Activated CD8-positive, alpha-beta memory T cell treated with anti-CD3 and anti-CD28 coated beads for 24 hours (primary cell): ENCODE results near the gene ZSCAN23.
"Not testable (repeated sequence)": the region's sequence is repeated elsewhere in the genome, so short reads cannot be mapped to it uniquely, and the experiment has no call there.

Experiments used
- DNase-seq: peaks from one replicate; pipeline ENCODE4 v3.0.0-alpha.2; 2020

ZSCAN23 gene

DNA sequence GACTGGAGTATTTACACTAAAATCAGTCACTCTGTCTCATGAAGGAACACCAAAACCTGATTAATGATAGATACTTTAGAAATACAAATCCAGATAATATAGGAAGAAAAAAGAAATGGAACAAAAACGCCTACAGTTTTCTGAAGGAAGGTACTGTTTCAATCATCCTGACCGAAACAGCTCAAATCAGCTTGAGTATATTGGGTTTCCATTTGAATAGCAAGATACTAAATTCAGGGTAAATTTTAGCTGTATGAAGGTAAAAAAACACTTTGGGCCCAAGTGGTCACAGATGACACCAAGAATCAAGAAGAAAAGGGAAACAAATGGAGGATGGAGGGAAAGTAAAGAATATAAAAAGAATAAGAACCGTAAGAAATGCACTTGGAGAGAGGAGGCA, 6.9 kb downstream of the ZSCAN23 start:
- DNase-seq = no peak

- no peak for DNase-seq
These were observed 10.2 kb downstream of the ZSCAN23 start for GRCh38 chr6:28433119-28433518.

DNA sequence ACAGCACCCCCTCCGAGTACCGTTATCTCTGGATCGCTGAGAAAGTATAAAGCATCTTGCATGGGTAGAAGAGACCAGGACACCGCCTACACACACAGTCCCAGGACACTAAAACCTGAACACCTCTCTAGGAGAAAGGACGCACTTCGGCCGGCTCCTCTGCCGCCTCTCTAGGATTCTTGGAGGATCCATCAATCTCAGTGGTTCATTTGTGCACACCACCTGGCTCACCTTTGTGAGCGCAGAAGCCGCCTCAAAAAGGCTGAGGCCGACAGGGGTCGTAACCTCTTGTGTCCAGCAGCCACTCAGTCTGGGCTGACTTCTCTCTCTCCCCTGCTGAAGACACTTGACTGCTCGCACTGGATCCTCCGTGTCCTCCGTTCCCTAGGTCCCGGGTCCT, 13.5 kb downstream of the ZSCAN23 start:
- no peak for DNase-seq

- DNase-seq = no peak
These were observed 17.2 kb downstream of the ZSCAN23 start for GRCh38 chr6:28425944-28426541.

DNA sequence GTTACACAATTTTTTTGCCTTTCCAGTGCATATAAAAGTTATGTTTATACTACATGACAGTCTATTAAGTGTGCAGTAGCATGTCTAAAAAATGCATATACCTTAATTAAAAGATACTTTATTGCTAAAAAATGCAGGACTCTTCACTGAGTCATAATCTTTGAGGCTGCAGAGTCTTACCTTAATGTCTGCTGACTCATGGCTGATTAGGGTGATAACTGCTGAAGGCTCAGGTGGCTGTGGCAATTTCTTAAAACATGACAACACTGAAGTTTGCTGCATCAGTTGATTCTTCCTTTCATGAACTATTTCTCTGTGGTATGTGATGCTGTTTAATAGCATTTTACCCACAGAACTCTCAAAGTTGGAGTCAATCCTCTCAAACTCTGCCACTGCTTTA, 19.1 kb downstream of the ZSCAN23 start:
- no peak for DNase-seq

DNA sequence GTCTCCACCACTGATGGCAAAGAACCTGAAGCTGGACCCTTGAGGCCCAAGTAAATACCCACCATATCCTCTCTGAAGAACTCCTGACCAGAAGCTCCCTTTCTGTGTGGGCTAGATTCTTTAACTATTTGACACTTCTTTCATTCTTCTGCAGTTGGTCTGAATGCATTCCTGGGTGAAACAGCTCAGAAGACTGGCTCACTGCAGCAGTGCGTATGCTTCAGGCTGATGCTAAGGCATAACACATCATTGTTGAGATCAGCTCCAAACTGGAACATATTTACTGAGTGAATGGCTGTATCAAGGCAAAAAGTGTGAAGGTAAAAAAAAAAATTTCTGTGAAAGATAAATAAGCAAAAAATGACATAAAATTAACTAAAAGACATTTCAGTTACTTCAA, 19.7 kb downstream of the ZSCAN23 start:
- no peak for DNase-seq

- DNase-seq = no peak
These were observed 29.6 kb downstream of the ZSCAN23 start for GRCh38 chr6:28413681-28414080.

GRCh38 chr6:28410767-28411166, 32.5 kb downstream of the ZSCAN23 start:
- no peak for DNase-seq

DNA sequence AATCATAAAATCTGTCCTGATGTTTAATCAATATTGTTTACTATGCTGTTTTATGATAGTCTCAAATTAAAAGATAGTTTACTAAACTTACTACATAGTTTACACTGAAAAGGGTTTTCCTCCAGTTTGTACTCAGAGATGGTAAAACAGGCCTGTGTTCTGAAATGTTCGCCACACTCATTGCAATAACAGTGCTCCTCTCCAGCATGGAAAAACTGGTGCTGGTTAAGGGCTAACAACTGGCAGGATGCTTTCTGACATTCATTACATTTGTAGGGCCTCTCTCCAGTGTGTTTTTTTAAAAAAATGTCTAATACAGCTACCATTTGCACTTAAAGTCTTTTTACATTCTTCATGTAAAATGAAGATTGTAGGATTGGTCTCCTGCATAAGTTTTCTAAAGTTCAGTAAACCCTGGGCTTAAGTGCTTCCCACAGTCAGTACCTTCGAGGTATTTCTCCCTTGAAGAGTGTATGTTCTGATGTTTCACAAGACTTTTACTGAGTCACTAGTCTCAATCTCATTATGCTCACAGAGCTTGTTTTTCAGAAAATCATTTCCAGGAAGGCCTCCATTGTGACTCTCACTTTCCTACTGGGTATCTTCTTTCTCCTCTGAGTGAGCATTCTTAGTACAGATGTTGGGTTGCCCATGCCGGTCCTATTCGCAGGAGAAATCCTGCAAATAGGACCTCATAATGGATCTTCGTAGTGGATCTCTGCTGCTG, 35.1 kb downstream of the ZSCAN23 start:
- no peak for DNase-seq

DNA sequence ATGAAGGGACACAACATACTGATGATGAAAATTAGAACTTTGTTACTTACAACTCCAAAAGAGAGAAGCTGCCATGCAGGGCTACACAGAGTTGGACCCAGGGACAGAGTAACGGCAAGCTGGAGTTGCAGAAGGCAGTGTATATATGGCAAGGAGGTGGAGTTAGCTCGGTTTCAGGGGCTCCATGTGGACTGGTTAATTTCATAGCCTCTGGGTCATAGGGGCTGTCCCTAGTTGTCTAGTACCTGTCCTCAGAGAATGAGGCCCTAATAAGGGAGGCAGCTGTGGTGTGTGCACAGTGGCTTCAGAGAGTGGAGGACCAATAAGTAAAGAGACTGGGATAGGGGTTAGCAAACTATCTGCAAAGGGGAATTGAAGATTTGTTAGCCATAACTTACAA, 35.9 kb downstream of the ZSCAN23 start:
- DNase-seq = no peak

DNA sequence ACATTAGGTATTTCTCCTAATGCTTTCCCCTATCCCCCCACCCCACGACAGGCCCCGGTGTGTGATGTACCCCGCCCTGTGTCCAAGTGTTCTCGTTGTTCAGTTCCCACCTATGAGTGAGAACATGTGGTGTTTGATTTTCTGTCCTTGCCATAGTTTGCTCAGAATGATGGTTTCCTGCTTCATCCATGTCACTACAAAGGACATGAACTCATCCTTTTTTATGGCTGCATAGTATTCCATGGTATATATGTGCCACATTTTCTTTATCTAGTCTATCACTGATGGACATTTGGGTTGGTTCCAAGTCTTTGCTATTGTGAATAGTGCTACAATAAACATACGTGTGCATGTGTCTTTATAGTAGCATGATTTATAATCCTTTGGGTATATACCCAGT, 39.4 kb downstream of the ZSCAN23 start:
- not testable (repeated sequence) for DNase-seq

GRCh38 chr6:28402197-28402596, 41.1 kb downstream of the ZSCAN23 start:
- no peak for DNase-seq

DNA sequence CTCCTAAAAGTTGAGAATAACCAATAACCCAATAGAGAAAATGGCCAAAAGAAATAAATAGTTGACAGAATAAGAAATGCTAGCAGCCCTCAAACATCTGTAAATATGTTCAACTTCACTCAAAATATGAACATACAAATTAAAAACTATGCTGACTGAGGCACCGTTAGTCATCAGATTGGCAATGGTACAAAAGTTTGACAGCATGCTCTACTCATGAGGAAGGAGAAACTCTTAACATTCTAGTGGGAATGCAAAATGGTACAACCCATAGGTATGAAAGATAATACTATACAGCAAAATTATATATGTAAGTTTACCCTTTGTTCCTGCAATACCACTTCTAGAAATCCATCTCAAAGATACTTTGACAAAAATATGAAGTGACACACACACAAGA, 42.1 kb downstream of the ZSCAN23 start:
- no peak for DNase-seq

DNA sequence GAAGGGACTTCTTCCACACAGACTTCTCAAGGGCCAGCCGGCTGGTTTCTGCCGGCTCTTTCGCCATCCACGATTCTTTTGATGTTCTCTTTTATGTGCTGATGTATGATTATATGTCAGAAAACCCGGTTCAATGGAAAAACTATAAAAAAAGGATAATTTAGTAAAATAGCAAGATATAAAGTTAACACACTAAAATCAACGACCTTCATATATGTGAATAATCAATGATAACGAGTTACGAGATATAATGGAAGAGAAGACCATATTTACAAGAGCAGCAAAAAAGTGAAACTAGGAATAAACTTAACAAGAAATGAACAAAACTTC, 43.2 kb downstream of the ZSCAN23 start:
- DNase-seq = no peak

DNA sequence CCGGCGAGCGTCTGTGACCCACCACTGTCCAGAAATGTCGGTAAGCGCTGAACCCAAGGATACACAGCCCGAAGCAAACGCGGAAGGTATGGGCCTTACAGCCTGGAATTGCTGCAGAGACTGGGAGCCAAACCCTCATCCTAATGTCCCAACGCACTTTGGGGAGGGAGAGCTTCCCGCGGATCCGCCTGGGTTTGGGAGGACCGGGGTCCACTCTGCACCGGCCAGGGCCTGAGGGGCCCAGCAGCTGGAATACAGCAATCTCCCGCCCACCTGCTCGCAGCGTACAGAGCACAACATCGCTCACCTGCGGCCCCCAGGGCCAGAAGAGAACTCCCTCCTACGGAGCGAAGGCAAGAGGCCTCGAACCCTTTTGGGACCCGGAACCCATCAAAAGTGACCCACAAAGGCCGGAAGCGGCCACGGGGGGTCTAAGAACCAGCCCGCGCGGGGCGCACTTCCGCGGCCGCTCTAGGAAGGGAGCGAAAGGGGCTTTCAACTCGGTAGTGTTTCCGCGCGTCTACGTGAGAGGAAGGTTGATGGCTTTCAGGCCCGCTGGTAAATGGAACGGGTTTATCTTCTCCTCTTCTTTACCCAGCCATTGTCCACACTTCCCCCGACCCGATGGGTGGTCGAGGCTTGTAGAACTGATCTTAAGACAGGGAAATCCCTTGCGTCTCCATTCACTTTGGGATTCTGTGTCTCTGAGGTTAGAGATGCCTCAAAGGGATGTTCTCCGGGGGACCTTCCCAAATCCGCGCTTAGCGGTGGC, 43.8 kb downstream of the ZSCAN23 start, which contains the start of gene ZSCAN12:
ZSCAN12 (minus strand) TSS at position 398 of the 772 bp plus-strand sequence. CDS start 1,342 bp downstream, outside the sequence.
- peak; percentile 94 for DNase-seq

DNA sequence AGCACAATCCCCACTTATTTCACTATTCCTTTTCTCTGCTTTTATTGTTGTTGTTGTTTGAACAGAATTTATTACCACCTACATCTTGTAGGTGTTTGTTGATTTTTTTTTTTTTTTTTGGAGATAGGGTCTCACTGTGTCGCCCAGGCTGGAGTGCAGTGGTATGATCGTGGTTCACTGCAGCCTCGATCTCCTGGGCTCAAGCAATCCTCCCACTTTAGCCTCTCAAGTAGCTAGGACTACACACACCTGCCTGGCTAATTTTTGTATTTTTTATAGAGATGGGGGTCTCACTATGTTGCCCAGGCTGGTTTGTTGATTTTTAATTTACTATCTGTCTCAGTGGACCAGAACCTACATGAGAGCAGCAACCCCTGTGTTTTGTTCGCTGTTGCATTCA, 47.4 kb downstream of the ZSCAN23 start:
- DNase-seq = no peak

GRCh38 chr6:28393912-28394662, 49.2 kb downstream of the ZSCAN23 start:
- DNase-seq = no peak

- DNase-seq = no peak
These were observed 52.6 kb downstream of the ZSCAN23 start for GRCh38 chr6:28390688-28391087.

DNA sequence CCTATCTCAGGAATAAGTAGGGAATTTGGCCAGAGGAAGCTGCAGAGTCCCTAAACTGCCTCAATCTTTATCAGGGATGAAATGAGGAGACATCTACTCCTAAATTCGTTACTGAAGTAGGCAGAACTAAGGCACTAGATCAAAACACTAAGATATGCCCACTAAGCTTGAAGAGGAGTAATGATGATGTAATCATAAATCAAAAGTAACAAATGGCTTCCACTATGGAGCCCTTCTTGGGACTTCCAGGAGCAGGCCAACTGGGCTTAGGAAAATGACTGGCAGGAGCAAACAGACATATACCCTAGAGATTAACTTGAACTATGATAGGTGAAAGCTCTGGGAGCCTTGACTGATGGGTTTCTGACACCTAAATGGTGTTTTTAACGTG, 59.2 kb downstream of the ZSCAN23 start:
- DNase-seq = no peak

DNA sequence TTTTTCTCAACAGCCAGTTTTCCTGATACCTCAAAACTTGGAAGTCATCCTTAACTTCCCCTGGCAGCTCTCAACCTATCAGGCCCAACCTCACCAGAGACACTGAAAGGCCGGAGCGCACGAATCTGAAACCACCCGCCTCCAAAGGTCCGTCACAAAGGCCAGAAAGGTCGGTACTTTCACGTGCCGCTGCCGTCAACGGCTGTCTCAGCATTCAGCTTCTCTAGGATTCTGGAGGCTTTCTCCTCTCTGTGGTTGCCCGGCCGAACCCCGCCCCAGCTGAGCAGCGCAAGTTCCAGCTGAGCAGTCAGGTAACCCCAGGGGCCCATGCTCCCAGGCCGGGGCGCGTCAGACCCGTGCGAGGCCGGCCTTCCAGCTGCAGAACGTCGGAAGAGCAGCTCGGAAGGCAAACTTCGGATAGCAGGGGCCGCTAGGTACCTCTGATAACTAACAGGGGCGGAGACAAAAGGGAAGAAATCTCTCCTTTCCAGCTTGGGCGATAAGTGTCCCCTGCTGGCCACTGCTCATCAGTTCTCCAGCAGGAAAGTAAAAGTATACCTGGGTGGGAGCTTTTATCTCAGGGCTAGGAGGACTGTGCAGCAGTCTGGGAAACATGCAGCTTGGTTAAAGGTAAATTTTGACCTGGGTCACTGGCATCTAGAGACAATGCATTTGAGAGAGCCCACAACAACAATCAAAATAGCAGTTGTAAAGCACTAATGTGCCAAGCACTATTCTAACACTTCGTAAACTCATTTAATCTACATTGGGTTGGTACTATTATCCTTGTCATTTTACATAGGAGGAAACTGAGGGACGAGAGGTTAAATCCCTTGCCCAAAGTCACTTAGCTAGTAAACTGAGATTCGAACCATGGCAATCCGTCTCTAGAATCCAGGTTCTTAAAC, 59.8 kb downstream of the ZSCAN23 start:
- peak; percentile 67 for DNase-seq
